B cell (primary cell): ENCODE results near the gene ZSCAN12. TPM values are rescaled to one million over a fixed set of nuclear protein-coding genes. Genes with fewer than 3 reads are reported as not detected.

Experiments
- ATAC-seq: fragments of 200-7000 bp; cut with Tn5 transposase; one replicate; pipeline ENCODE4 v1.10.0; 2021; ENCODE audit warnings: low read depth, mild to moderate bottlenecking, moderate number of reproducible peaks, moderate library complexity
- CTCF ChIA-PET: fragments of 350-600 bp; sonication (Branson Sonifier 250); formaldehyde crosslinking; loops from one replicate; lab custom pipeline; 2021; ENCODE audit warnings: antibody characterized with exemption, inconsistent platforms; lab: Charles Lee
- POLR2A ChIA-PET: fragments of 350-600 bp; sonication (Branson Sonifier 250); formaldehyde crosslinking; loops from one replicate; lab custom pipeline; 2021; ENCODE audit warnings: antibody characterized with exemption; lab: Charles Lee
- DNase-seq: peaks from one replicate; pipeline ENCODE4 v3.0.0; 2013
- H2AFZ ChIP-seq: 2 replicates; pipeline ENCODE4 v1.6.1; 2012; ENCODE audit warnings: mild to moderate bottlenecking, low read depth, low read length; ENCODE audit not compliant: insufficient read depth, poor library complexity, severe bottlenecking
- H3K27ac ChIP-seq, 2 donors: 1 replicate in 1 of 2; 2 replicates in 1 of 2; pipeline ENCODE4 v1.5.1; 2012 to 2013; ENCODE audit warnings: low read length in 2 of 2, mild to moderate bottlenecking in 2 of 2, moderate library complexity in 1 of 2
- H3K27me3 ChIP-seq, 4 experiments: fragments of 200-600 bp in 1 of 4; sonication (generic) in 1 of 4; replicated peaks in 1 of 4; 1 replicate in 2 of 4; 2 replicates in 2 of 4; pipeline versions ENCODE4 v1.6.1 to v1.7.0; 2013 to 2016; ENCODE audit warnings: low read length in 3 of 4, mild to moderate bottlenecking in 2 of 4, mixed read lengths in 1 of 4, moderate library complexity in 1 of 4; ENCODE audit not compliant: insufficient read depth in 4 of 4, control insufficient read depth in 3 of 4; ENCODE audit errors: control extremely low read depth in 1 of 4
- H3K36me3 ChIP-seq, 2 experiments: replicated peaks in 1 of 2; 1 replicate in 1 of 2; 2 replicates in 1 of 2; pipeline versions ENCODE4 v1.6.1 to v1.7.1; 2013; ENCODE audit warnings: low read length in 1 of 2; ENCODE audit not compliant: insufficient read depth in 2 of 2, control insufficient read depth in 1 of 2; ENCODE audit errors: control extremely low read depth in 1 of 2, extremely low read depth in 1 of 2
- H3K4me1 ChIP-seq, 2 donors: fragments of 200-600 bp in 1 of 2; sonication (generic) in 1 of 2; 1 replicate in 1 of 2; 2 replicates in 1 of 2; pipeline versions ENCODE4 v1.5.1 to v1.6.1; 2013 to 2017; ENCODE audit warnings: low read length in 2 of 2; ENCODE audit not compliant: control insufficient read depth in 2 of 2, insufficient read depth in 2 of 2
- H3K4me2 ChIP-seq: replicated peaks from 2 replicates; pipeline ENCODE3; 2012; ENCODE audit warnings: mild to moderate bottlenecking, low read depth, low read length; ENCODE audit not compliant: poor library complexity, severe bottlenecking
- H3K4me3 ChIP-seq, 5 experiments: fragments of 200-600 bp in 1 of 5; sonication (generic) in 1 of 5; 1 replicate in 3 of 5; 2 replicates in 2 of 5; pipeline versions ENCODE4 v1.5.1 to v1.7.0; 2011 to 2016; ENCODE audit warnings: low read length in 4 of 5, mild to moderate bottlenecking in 4 of 5, low read depth in 2 of 5, control low read depth in 1 of 5, moderate library complexity in 1 of 5; ENCODE audit not compliant: insufficient read depth in 1 of 5; ENCODE audit errors: control extremely low read depth in 1 of 5, extremely low read depth in 1 of 5
- H3K79me2 ChIP-seq: fragments of 200-600 bp; sonication (generic); one replicate; pipeline ENCODE4 v1.6.0; 2016; ENCODE audit warnings: low read length; ENCODE audit not compliant: control insufficient read depth, insufficient read depth
- H3K9ac ChIP-seq: fragments of 200-600 bp; sonication (generic); 2 replicates; pipeline ENCODE4 v1.6.1; 2017; ENCODE audit warnings: mild to moderate bottlenecking, low read length, moderate library complexity
- H3K9me3 ChIP-seq, 3 donors: one replicate each; pipeline versions ENCODE4 v1.6.1 to v1.7.1; 2013; ENCODE audit warnings: low read length in 2 of 3; ENCODE audit not compliant: control insufficient read depth in 2 of 3, insufficient read depth in 1 of 3; ENCODE audit errors: control extremely low read depth in 1 of 3
- H4K20me1 ChIP-seq: 2 replicates; pipeline ENCODE4 v1.6.0; 2012; ENCODE audit warnings: mild to moderate bottlenecking, low read length; ENCODE audit not compliant: insufficient read depth, control insufficient read depth, poor library complexity, severe bottlenecking
- H3K27ac Mint-ChIP-seq: one replicate; pipeline ENCODE4 v1.8.0; 2021; ENCODE audit warnings: mixed read lengths
- H3K27me3 Mint-ChIP-seq: one replicate; pipeline ENCODE4 v1.8.0; 2021; ENCODE audit warnings: mixed read lengths
- H3K4me1 Mint-ChIP-seq: one replicate; pipeline ENCODE4 v1.8.0; 2021; ENCODE audit warnings: mixed read lengths
- H3K4me3 Mint-ChIP-seq: one replicate; pipeline ENCODE4 v1.8.0; 2021; ENCODE audit warnings: mixed read lengths
- H3K9me3 Mint-ChIP-seq: one replicate; pipeline ENCODE4 v1.8.0; 2022; ENCODE audit warnings: mixed read lengths; ENCODE audit not compliant: insufficient read depth
- CTCF ChIP-seq: fragments of 200-600 bp; IDR thresholded peaks from one replicate; pipeline ENCODE4 v1.8.0; 2022; ENCODE audit warnings: antibody characterized with exemption, mild to moderate bottlenecking
- EZH2 ChIP-seq: IDR thresholded peaks from 2 replicates; pipeline ENCODE4 v1.6.1; 2012; ENCODE audit warnings: borderline replicate concordance, low read depth, mild to moderate bottlenecking, moderate library complexity, low read length; ENCODE audit not compliant: insufficient read depth, poor library complexity, severe bottlenecking
- WGBS: methylation state at CpG from one replicate; pipeline ENCODE4 v1.1.5; 2013; ENCODE audit warnings: missing lambda C conversion rate; ENCODE audit not compliant: insufficient coverage; 5-methylcytosine and 5-hydroxymethylcytosine counted together
- intact Hi-C: fragments of 100-400 bp; cut with micrococcal nuclease; formaldehyde crosslinking; loops from one replicate; pipeline ENCODE4 v1.10.0; 2022
- polyA plus RNA-seq: library from polyadenylated mRNA; depleted of rRNA; stranded (reverse); fragments of >200 nt; gene quantifications from 2 replicates; pipeline ENCODE4 v1.2.3, GENCODE V29; 2012
- total RNA-seq, 2 donors: library from RNA; stranded (reverse); fragments of 120-200 nt in 1 of 2; gene quantifications; 1 replicate in 1 of 2; 2 replicates in 1 of 2; pipeline versions ENCODE4 v1.2.3 to v1.2.4, GENCODE V29; 2013 to 2022

Gene ZSCAN12
- total and polyA plus RNA-seq, 2 donors (not counting 1 experiment from before 2014, with no cell fraction given): 3.5 to 14.8 TPM

GRCh38 chr6:28429781-28430180 is 30.2 kb upstream of the ZSCAN12 start:
- H3K36me3 ChIP-seq: no peaks in the 10 kb centered on the region
- Mint-ChIP-seq H3K27ac (no peak overlapping the region), H3K4me1 (no peaks in the 10 kb centered on the region), H3K27me3 (peaks cover 15% of the 10 kb centered on the region), H3K4me3 (no peak overlapping the region), H3K9me3 (peaks cover 2% of the 10 kb centered on the region)
- H3K79me2 ChIP-seq: no peaks in the 10 kb centered on the region
- 100% methylated on average over 16 of the region's 16 CpGs for WGBS
- intact Hi-C loops: no loop called here
- H3K4me2 ChIP-seq: no peak overlapping the region
- no peak for DNase-seq
- H3K4me1 ChIP-seq: no peaks in the 10 kb centered on the region
- ChIA-PET CTCF (no interaction called here), POLR2A (no interaction called here)
- no peaks in the 10 kb centered on the region for H3K27me3 ChIP-seq
- no peak overlapping the region for H3K4me3 ChIP-seq
- no peaks in the 10 kb centered on the region for H4K20me1 ChIP-seq
- ATAC-seq: no peak
- no peak for TF ChIP-seq EZH2
- no peak overlapping the region for H3K27ac ChIP-seq
- H2AFZ ChIP-seq: no peak overlapping the region
- peaks cover 0 to 4% (median 0%) of the 10 kb centered on the region in 3 donors for H3K9me3 ChIP-seq
- H3K9ac ChIP-seq: no peak overlapping the region

- Histone ChIP-seq H3K4me1 (no peaks in the 10 kb centered on the region), H3K9ac (no peak overlapping the region), H2AFZ (no peak overlapping the region), H3K9me3 (peaks cover 0 to 4% (median 0%) of the 10 kb centered on the region in 3 donors), H3K79me2 (no peaks in the 10 kb centered on the region), H3K27ac (no peak overlapping the region), H3K36me3 (no peaks in the 10 kb centered on the region), H3K4me2 (no peak overlapping the region), H3K4me3 (no peak overlapping the region), H4K20me1 (no peaks in the 10 kb centered on the region), H3K27me3 (peaks cover 0 to 6% (median 0%) of the 10 kb centered on the region in 4 experiments)
- H3K27ac Mint-ChIP-seq: no peak overlapping the region
- no peak for TF ChIP-seq CTCF
- TF ChIP-seq EZH2: no peak
- H3K27me3 Mint-ChIP-seq: peaks cover 38% of the 10 kb centered on the region
- POLR2A ChIA-PET: no interaction called here
- ATAC-seq (no peak), DNase-seq (no peak)
- WGBS: no CpG with 5 or more reads among the region's 4 CpGs
- H3K4me1 Mint-ChIP-seq: no peaks in the 10 kb centered on the region
- H3K9me3 Mint-ChIP-seq: peaks cover 2% of the 10 kb centered on the region
- H3K4me3 Mint-ChIP-seq: no peak overlapping the region
- CTCF ChIA-PET: no interaction called here
- intact Hi-C loops: no loop called here
Observed at GRCh38 chr6:28425944-28426541, 26.5 kb upstream of the ZSCAN12 start.
